ENCODE results near the gene LOXL1.

The LOXL1 gene

DNA sequence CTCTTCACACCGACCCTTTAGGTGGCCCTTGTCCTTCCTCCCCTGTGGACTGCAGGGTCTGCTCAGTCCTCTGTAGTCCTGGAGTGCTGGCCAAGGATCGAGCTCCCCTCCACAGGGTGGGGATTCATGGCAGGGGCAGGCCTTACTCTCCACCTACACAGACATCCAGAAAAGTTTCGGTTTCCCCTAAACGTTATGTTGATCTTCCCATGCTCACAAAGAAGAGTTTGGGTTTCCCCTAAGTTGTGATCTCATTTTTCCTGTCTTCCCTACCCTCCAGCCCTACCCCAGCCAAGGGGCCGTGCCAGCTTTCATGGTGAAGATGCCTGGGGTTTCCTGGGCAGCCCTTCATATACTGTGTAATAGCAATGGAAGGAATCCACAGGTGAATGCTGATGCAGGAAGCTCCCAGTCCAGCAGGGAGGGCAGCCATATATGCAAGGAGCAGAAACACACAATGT lies 55.5 kb downstream of the LOXL1 start:
- DNase-seq = no peak

GRCh38 chr15:73982222-73982962 lies 56.1 kb downstream of the LOXL1 start:
- peak; percentile 81 for DNase-seq

- no peak for DNase-seq
These were observed 57.0 kb downstream of the LOXL1 start for GRCh38 chr15:73983211-73983727.

DNA sequence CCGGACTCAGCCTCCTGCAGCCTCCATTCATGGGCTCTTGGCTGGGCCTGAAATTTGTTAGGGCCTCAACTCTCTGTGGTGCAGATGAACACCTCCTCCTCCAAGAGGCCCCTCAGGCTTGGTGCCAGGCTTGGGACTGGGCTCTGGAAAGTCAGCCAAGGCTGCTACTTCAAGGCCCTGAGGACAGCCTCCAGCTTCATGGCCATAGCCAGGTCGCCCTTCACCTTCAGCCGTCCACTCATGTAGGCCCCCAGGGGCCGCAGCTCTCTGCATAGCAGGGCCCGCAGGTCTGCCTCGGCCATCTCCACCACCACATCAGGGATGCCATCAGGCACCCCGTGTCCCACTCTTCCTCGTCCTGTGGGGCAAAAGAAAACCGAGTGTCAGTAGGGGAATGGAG lies 57.5 kb downstream of the LOXL1 start:
- DNase-seq = no peak

GRCh38 chr15:73984208-73984979 lies 58.1 kb downstream of the LOXL1 start:
- no peak for DNase-seq

GRCh38 chr15:73985101-73985873 lies 59.0 kb downstream of the LOXL1 start:
- DNase-seq = no peak

- no peak for DNase-seq
These were observed 60.0 kb downstream of the LOXL1 start for GRCh38 chr15:73986055-73986775.

DNA sequence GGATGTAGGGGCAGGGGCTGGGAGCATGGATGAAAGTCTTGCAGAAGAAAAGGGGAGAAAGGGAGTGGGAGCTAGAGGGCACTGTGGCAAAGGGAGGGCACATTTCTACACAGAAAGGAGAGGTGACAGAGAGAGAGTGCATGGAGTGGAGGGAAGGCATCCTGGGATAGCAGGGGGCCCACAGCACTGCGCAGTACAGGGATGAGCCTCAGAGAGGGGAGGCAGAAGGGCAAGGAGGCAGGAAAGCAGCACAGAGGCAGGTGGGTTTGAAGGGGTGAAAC lies 60.5 kb downstream of the LOXL1 start:
- DNase-seq = no peak

DNA sequence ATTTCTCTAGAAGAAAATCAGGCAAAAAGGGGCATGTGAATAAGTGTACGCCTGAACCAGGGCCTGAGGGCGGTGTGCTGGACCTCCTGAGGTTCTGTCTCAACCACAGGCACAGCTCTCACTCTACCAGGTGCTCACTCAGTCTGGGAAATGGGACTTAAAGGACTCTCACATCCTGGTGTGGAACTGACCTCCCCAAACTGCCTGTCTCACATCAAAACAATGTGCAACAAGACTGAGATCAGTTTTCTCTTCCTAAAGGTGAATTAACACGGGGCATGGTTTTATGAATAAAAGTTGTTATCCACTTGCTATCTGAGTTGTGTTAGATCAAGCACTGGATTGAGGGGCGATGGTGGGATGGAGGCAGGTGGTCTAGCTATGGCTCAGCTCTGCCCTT lies 61.0 kb downstream of the LOXL1 start:
- DNase-seq = no peak

- DNase-seq = no peak
These were observed 61.6 kb downstream of the LOXL1 start for GRCh38 chr15:73987681-73988444.

DNA sequence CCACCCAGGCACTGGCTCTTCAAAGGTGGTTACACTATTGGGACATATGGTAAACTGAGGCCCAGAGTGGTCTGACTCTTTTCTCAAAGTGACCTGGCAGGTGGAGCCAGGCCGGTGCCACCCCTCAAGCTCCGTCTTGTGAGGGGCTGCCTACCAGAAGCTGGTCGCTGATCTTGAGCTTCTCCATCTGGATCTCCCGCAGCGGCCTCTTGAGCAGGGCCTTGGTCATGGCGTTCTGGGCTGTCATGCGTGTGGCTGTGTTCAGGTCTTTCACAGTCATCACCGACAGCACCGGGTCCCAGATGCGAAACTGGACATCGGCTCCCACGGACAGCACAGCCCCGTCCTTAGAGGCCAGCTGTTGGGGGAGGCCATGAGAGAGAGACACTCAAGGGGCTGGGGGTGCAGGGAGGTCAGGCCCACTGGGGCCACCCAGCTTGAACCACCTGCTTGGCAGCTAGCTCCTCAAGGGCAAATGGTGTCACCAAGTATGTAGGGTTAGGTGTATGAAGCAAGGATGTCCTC lies 62.2 kb downstream of the LOXL1 start:
- no peak for DNase-seq

DNA sequence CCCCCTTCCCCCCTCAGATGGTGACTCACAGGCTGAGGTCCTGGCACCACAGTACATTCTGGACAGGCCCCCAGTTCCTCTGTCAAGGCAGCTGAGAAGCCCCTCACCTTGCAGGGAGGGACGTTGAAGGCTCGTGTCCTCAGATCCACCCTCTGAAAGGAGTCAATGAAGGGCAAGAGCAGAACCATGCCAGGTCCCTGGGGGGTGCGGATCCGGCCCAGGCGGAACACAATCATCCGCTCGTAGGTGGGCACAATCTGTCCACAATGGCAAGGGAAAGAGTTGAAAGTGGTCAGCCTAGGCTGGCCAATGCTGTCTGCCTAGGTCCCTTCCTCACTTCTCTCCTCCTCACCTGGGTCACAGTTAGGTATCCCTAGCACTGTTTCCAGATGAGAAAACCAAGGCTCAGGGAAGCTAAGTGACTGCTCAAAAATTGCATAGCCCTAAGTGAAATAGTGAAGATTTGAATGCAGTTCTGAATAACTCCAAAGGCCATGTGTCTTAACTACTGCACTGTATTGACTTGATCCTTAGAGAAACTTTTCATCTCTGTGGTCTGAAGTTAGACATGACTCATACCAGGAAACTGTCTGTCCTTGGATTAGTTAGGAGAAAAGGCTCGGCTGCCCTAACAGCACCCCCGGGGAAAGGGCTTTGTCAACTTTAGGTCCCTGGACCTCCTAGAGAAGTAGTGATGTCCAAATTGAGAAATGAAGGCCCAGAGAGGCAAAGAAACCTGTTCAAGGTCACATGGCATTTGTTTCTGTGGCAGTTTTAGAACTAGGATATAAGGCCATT lies 62.9 kb downstream of the LOXL1 start:
- no peak for DNase-seq

DNA sequence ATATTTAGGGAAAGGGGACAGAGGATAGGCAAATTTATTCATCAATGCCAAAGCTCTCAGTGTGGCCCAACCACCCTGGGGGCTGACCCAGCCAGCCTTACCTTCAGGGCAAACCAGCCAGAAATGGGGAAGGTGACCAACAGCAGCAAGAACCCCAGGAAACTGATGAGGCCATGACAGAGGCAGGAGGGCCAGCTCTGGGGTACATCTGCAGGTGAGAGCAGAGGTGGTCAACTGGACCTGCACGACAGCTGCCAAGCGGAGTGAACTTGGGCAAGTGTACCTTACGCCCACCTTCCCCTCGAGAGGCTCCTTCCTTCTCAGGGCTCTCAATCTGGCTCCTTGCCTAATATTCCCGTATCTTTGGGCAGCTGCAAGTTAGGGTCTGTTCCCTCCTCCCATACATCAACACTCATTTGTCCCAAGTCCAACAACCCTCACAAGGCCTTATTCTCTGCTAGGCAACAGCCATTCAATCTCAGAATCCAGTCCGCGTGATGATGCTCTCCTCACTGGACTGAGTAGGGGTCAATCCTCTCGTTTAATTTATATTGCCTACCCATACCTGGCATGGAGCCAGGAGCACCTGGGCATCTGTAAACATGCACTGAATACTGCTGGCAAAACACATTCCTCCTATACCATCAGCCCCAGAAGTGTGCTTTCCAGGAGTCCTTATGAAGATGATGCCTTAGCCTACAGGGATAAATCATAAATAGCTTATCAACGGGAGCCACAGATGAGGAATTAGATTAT lies 64.2 kb downstream of the LOXL1 start:
- no peak for DNase-seq

- no peak for DNase-seq
These were observed 65.0 kb downstream of the LOXL1 start for GRCh38 chr15:73991260-73991659.

DNA sequence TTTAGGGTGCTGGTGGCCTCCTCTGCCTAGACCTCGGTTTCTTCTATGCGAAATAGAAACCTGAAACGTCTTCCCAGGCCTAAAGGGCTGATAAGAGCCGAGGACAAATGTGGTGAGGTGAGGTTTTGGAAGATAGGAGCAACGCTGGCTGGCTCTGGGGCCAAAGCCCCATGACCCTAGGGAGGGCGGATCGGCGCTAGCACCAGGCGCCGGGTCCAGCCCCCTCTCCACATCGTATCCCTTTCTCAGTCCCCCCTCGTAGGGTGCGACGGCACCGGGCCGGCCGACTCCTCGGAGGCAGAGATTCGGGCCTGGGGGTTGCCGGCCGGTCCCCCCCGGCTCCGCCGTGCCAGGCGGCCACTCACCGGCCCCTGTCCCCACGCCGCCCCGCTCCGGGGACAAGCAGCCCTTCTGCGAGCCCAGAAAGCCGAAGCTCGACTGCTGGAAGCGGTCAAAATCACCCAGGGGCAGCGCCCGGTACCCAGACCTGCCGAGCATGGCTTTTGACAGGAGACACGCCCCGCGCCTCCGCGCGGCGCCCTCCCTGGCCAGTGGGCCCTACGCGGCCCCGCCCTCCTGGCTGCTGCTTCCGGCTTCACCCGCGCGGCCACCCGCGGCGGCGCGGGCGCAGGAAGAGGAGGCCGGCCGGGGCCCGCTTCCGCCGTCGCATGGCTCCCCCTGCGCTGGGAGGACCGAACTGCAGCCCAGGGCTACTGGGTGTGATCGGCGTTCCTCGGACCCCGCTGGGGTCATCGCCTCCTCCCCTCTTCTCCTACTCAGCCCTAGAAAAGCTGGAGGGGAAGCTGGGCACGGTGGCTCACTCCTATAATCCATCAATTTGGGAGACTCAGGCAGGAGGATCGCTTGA lies 65.7 kb downstream of the LOXL1 start, which contains the start of gene STOML1:
TSS of gene STOML1 (minus strand) at position 570 of the 868 bp plus-strand sequence. CDS start at position 498, 72 bp downstream.
- peak; percentile 93 for DNase-seq

DNA sequence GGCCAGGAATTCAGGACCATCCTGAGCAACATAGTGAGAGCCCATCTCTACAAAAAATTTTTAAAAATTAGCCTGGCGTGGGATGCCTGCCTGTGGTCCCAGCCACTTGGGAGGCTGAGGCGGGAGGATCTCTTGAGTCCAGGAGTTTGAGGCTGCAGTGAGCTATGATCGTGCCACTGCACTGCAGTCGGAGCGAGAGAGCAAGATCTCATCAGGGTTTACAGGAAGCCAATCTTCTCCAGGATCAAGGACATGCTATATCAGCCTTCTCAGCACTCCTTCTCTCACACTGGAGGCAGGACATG lies 66.3 kb downstream of the LOXL1 start:
- DNase-seq = no peak

DNA sequence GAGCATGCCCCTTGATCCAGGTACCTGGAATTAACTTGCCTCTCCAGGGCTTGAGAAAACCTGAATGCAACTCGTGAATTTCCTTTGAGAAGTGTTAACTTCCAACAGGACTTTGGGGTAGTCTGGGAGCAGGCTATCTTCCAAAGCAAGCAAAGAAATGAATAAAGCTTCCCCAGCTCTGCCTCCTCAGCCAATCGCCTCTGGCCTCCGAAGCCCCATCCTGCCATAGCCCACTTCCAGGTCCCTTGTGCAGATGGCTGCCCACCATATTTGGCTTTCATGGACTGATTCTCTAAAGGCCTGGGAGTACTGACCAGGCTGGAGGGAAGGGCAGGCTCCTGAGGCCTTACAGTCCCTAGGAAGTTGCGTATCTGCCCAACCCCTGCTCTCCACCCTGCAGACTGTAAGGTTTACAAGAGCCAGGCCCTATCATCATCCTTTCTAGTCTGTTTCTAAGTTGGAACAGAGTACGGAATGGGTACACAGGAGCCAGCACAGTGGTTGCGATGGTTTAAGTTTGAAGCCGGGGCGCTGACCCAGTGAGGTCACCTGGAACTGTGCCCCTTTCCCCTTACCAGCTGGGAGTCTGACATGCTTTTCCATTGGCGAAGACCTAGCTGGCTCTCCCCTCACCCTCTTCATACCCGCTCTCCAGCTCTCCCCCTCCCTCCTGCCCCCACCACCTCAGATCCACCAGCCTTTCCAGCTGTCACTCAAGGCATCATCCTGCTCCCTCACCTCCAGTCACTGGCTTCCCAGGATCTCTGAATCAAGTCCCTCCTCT lies 67.1 kb downstream of the LOXL1 start:
- no peak for DNase-seq

- DNase-seq = peak; percentile 94
These were observed 68.2 kb downstream of the LOXL1 start, which contains the start of gene PML for GRCh38 chr15:73994413-73994883. TSS of gene PML (plus strand) at chr15:73994716. CDS start at chr15:73994813, 97 bp downstream.

Data from GDM1 (cell line).